Glomerular visceral epithelial cell (primary cell): Measurements from ENCODE around the gene MRPL16.

Source experiments
- DNase-seq: peaks from one replicate; pipeline ENCODE4 v3.0.0-alpha.2; 2016; ENCODE audit errors: extremely low spot score

MRPL16 gene

GRCh38 chr11:59771605-59772004 lies 39.0 kb downstream of the MRPL16 start:
- DNase-seq, result no peak

GRCh38 chr11:59770869-59771268 lies 39.7 kb downstream of the MRPL16 start:
- DNase-seq, result no peak

DNA sequence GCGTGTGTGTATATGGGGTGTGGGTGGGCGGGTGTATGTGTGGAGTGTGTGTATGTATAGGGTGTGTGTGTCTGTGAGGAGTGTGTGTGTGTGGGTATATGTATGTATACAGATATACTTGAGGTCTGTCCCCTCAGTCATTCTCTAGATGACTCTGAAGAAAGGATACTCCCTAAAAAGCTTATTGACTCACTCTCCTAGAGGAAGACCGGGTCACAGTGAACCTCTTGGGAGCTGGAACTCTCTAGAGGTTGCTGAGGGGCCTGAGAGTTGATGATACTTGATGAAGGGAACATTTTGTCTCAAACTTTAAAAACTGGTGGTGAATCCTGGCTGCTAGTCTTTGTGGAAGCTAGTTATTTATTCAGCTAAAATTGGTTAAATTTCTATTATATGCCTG lies 40.3 kb downstream of the MRPL16 start:
- no peak for DNase-seq

DNA sequence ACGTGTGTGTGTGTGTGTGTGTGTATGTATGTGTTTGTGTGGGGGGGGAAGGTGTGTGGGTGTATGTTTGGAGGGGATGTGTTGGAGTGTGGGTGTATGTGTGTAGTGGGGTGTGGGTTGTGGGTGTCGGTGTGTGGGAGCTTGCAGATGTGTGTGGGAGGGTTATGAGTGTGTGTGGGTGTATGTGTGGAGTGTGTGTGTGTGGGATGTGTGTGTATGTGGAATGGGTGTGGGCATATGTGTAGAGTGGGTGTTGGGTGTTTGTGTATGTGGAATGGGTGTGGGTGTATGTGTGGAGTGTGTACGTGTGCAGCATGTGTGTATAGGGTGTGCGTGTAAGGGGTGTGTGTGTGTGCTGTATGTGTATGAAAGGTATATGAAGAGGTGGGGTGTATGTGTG lies 40.8 kb downstream of the MRPL16 start:
- no peak for DNase-seq

- peak; percentile 33 for DNase-seq
Observed at GRCh38 chr11:59769111-59769510, 41.5 kb downstream of the MRPL16 start.

DNA sequence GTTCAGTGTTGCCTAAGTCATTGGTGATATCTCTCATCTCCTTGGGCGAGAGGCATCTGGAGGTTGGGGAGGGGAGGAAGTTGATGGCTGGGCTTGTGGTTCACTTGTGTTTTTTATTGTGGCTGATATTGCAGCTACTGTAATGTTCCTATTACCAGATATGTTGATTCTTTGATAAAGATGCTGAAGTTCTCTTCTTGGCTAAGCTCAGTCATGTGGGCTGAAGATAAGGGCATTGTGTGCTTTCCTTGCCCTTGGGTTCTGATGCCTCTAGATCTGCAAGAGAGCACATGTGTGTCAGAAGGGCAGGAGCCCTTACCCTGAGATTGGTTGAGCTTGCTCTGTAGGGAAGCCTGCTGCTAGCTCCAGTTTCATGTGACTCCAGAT lies 43.4 kb downstream of the MRPL16 start:
- DNase-seq, result no peak

DNA sequence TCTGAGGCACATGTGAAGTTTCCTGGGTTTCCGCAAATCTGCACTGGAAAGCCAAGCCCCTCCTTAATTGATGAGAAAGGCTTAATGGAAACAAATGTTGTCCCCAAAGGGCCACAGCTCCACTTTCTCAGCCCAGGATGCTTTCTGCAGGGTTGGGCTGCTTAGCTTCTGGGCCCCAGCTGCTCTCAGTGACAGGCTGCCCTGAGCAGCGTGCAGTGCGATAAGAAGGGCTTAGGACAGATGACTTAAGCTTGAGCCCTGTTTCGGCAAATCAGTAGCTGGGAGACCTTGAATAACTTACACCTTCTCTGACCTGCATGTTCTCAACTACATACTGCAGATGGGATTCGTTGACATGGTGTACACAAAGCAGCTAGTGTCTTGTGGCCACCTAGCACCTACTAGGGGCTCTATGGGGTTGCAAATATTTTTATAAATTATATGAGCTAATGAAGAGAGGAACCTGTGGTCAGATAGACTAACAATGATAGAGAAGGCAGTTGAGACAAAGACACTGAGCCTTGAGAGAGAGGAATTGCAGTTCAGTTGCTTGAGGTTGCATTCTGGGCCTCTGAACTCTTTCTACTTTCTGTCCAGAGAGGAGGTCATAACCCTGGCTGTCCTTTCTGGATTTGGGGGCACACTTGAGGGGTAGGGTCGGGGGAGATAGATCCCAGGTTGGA lies 43.9 kb downstream of the MRPL16 start:
- no peak for DNase-seq

DNA sequence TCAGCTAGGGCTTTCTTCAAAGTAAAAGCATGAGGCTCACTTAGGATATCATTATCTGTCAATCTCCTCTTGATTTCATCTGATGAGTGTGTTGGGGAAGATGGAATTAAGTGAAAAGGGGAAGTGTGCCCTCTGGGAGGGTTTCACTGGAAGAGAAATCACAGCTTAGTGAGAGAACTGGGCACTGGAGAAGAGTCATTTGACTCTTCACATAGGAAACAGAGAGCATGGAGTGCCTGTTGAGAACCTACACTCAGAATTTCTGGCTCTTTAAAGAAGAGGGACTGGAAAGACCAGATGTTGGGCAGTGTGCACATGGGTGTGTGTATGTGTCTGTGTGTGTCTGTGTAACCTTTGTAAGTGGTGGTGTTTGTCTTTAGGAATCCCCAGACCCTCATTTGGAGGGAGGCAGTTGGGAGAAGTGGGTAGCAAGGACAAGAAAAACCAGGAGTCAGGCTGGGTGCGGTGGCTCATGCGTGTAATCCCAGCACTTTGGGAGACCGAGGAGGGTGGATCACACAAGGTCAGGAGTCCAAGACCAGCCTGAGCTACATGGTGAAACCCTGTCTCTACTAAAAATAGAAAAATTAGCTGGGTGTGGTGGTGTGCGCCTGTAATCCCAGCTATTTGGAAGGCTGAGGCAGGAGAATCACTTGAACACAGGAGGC lies 45.4 kb downstream of the MRPL16 start:
- no peak for DNase-seq

GRCh38 chr11:59761993-59762392 lies 48.6 kb downstream of the MRPL16 start:
- no peak for DNase-seq

- DNase-seq, result no peak
Observed at GRCh38 chr11:59760771-59761170, 49.8 kb downstream of the MRPL16 start.

DNA sequence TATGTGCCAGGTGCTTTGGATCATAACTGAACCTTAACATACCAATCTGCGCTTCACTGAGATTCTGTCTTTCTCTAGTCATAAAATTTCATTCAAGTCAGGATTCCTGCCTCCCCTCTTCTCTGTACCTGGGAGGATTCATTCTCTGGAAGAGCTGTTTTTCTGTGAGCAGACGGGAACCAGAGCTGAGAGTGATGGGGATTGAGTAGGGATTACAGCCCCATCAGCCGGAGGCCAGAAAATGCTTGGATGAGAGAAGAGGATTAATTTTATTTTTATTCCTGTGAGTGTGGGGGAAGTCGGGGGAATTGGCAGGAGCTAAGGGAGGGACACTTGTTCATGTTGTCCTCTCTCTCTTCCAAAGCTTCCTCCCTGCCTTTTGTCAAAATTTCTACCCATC lies 50.7 kb downstream of the MRPL16 start:
- no peak for DNase-seq

DNA sequence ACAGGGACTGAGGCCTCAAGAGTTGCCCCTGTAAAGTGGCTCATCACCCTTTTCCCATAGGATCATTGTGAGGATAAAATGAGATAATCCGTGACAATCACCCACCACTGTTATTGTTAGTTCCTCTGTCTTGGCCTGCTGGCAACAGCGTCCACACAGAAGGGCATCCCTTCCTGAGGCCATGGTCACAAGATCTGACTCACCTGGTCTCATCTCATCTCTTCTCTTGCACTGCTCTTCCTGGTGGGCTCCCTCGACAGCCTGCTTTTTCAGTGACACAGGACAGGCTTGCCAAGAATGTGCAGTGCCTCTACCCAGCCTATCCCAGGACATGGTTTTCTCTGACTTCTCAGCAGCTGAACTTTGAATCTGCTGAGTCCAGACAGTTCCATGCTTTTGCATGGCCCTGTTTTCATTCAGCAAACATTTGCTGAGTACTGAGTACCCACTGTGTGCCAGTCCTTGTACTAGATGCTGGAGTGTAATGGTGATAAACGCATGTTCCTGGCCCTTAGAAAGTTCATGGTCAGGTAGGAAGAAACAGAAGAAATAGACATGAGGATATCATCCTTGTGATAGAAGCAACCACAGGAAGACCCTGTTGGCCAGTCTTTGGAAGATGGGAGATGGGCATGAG lies 52.1 kb downstream of the MRPL16 start:
- DNase-seq, result no peak

DNA sequence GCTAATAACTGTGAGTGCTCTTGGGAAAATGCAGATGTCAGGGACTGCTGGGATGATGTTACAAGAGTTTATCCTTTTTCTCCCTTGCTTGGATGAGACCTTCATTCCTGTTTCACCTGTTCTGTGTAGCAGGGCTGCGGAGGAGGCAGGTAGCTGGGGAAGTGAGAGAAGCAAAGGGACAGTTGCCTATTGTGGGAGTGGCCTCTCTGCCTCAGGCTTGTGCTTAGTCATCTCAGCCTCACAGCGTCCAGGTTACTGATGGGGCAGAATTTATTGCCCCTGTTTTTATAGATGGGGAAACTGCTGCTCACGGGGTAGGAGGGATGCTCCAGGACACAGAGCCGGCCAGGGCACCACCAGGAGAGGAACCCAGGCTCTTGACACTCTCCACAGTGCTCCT lies 53.7 kb downstream of the MRPL16 start:
- peak; percentile 31 for DNase-seq

GRCh38 chr11:59756558-59756840 lies 54.1 kb downstream of the MRPL16 start:
- DNase-seq, result peak; percentile 32
